ENCODE measurements around the gene AKR1B15. TPM values are rescaled to one million over a fixed set of nuclear protein-coding genes. Genes with fewer than 3 reads are reported as not detected.

AKR1B15 gene
- total and polyA plus RNA-seq, 2 experiments from 2014 or later, result not detected

- TF ChIP-seq, protein P1, sequence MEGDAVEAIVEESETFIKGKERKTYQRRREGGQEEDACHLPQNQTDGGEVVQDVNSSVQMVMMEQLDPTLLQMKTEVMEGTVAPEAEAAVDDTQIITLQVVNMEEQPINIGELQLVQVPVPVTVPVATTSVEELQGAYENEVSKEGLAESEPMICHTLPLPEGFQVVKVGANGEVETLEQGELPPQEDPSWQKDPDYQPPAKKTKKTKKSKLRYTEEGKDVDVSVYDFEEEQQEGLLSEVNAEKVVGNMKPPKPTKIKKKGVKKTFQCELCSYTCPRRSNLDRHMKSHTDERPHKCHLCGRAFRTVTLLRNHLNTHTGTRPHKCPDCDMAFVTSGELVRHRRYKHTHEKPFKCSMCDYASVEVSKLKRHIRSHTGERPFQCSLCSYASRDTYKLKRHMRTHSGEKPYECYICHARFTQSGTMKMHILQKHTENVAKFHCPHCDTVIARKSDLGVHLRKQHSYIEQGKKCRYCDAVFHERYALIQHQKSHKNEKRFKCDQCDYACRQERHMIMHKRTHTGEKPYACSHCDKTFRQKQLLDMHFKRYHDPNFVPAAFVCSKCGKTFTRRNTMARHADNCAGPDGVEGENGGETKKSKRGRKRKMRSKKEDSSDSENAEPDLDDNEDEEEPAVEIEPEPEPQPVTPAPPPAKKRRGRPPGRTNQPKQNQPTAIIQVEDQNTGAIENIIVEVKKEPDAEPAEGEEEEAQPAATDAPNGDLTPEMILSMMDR (conservative IDR thresholded peaks at IDR 0.05; ENCODE audit: low read depth in 2 of 2), result no peak
- no peak for TF ChIP-seq EZH2 (IDR thresholded peaks at IDR 0.05; ENCODE audit: low read depth, unreplicated experiment)
- no peak for TF ChIP-seq POLR2AphosphoS5 (IDR thresholded peaks at IDR 0.05; ENCODE audit: low read depth)
- TF ChIP-seq ETS1 (IDR thresholded peaks at IDR 0.05), result no peak
- TF ChIP-seq REST (IDR thresholded peaks at IDR 0.05; ENCODE audit: unreplicated experiment), result no peak
- no peak for TF ChIP-seq NANOG (IDR thresholded peaks at IDR 0.05; ENCODE audit: borderline replicate concordance)
- no peak for TF ChIP-seq STAT1 (IDR thresholded peaks at IDR 0.05; ENCODE audit: unreplicated experiment)
- no peak for TF ChIP-seq ZNF114 (CRISPR knock-in tag; IDR thresholded peaks at IDR 0.05)
- no peak for TF ChIP-seq ZNF331 (CRISPR knock-in tag; IDR thresholded peaks at IDR 0.05; ENCODE audit: low read depth)
- TF ChIP-seq JUNB (IDR thresholded peaks at IDR 0.05; ENCODE audit: unreplicated experiment), result no peak
Observed at GRCh38 chr7:134542195-134542771, 6.6 kb upstream of the AKR1B15 start (continued).

DNA sequence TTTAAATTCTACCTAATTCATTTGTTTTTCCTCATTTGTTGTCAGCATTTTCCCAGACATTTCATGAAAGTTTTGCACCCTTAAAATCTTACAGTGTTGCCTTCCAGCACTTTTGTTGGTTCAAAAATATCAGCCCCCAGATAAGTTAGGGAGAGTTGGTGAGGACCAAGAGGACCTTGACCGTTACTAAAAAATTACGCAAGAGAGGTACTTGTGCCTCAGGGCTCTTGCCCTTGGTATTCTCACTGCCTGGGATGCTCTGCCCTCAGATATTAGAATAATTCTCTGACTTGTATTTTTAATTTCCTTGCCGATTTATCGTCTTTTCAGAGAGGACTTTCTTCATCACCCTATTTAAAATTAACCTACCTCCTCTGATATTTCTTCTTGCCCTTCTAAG is 3.5 kb upstream of the AKR1B15 start:
- no peaks in the 10 kb centered on the region for H3K79me2 ChIP-seq (replicated peaks; ENCODE audit: insufficient read depth)
- H3K36me3 ChIP-seq (ENCODE audit: insufficient read depth), result no peaks in the 10 kb centered on the region; the same call in 1 of the 2 replicates
- H2AFZ ChIP-seq, result no peak overlapping the region
- DNase-seq (ENCODE audit: low spot score) (no peak), ATAC-seq (no peak)
- no peak overlapping the region for H3K4me2 ChIP-seq
- H3K27me3 ChIP-seq (ENCODE audit: insufficient read depth), result no peaks in the 10 kb centered on the region
- no peaks in the 10 kb centered on the region for H4K20me1 ChIP-seq (replicated peaks; ENCODE audit: insufficient read depth)
- no peak overlapping the region for H3K27ac Mint-ChIP-seq
- peaks cover 7% of the 10 kb centered on the region for H3K27me3 Mint-ChIP-seq (ENCODE audit: insufficient read depth, low read depth, poor library complexity)
- no peak overlapping the region for H3K27ac ChIP-seq (ENCODE audit: low read depth)
- H3K4me3 ChIP-seq, result no peak overlapping the region
- peaks cover 32% of the 10 kb centered on the region for H3K4me1 ChIP-seq (ENCODE audit: insufficient read depth)
- H3K36me3 Mint-ChIP-seq (ENCODE audit: low read depth), result no peaks in the 10 kb centered on the region
- H3F3A ChIP-seq (replicated peaks; ENCODE audit: low read depth), result no peaks in the 10 kb centered on the region
- peaks cover 42% of the 10 kb centered on the region for H3K4me1 Mint-ChIP-seq
- H3K9me3 Mint-ChIP-seq, result no peaks in the 10 kb centered on the region; the same call in 2 of the 3 replicates
- peaks cover 4% of the 10 kb centered on the region for H3K9me2 ChIP-seq (ENCODE audit: insufficient read depth)
- H3K4me3 Mint-ChIP-seq, result no peak overlapping the region
- TF ChIP-seq ETS1 (IDR thresholded peaks at IDR 0.05) (no peak), STAT1 (IDR thresholded peaks at IDR 0.05; ENCODE audit: unreplicated experiment) (no peak), JUNB (IDR thresholded peaks at IDR 0.05; ENCODE audit: unreplicated experiment) (no peak), REST (IDR thresholded peaks at IDR 0.05; ENCODE audit: unreplicated experiment) (no peak), EZH2 (IDR thresholded peaks at IDR 0.05; ENCODE audit: low read depth, unreplicated experiment) (no peak), CREB1 (CRISPR knock-in tag; IDR thresholded peaks at IDR 0.05; ENCODE audit: low read depth) (no peak)
- TF ChIP-seq, protein P1 (conservative IDR thresholded peaks at IDR 0.05; ENCODE audit: low read depth in 2 of 2), result no peak
